Activated B cell treated with CpG ODN at 0.5 μM for 24 hours (primary cell): Measurements from ENCODE around the gene UBL7. TPM values are rescaled to one million over a fixed set of nuclear protein-coding genes. Genes with fewer than 3 reads are reported as not detected.

Experiments
- ATAC-seq: fragments of 200-7000 bp; cut with Tn5 transposase; one replicate; pipeline ENCODE4 v1.10.0; 2021; ENCODE audit warnings: low read depth, mild to moderate bottlenecking, moderate library complexity
- CTCF ChIA-PET: fragments of 350-600 bp; sonication (Branson Sonifier 250); formaldehyde crosslinking; loops from one replicate; lab custom pipeline; 2021; ENCODE audit warnings: antibody characterized with exemption; lab: Charles Lee
- POLR2A ChIA-PET: fragments of 350-600 bp; sonication (Branson Sonifier 250); formaldehyde crosslinking; loops from one replicate; lab custom pipeline; 2021; ENCODE audit warnings: antibody characterized with exemption; lab: Charles Lee
- DNase-seq: peaks from one replicate; pipeline ENCODE4 v3.0.0; 2022
- H3K27ac Mint-ChIP-seq: one replicate; pipeline ENCODE4 v1.8.0; 2020; ENCODE audit warnings: mixed read lengths
- H3K27me3 Mint-ChIP-seq: one replicate; pipeline ENCODE4 v1.8.0; 2021; ENCODE audit warnings: mixed read lengths
- H3K36me3 Mint-ChIP-seq: one replicate; pipeline ENCODE4 v1.8.0; 2021; ENCODE audit warnings: low read depth, mixed read lengths
- H3K4me1 Mint-ChIP-seq: one replicate; pipeline ENCODE4 v1.8.0; 2021; ENCODE audit warnings: mixed read lengths
- H3K4me3 Mint-ChIP-seq: one replicate; pipeline ENCODE4 v1.8.0; 2020; ENCODE audit warnings: mild to moderate bottlenecking, mixed read lengths
- H3K9me3 Mint-ChIP-seq: one replicate; pipeline ENCODE4 v1.8.0; 2020; ENCODE audit warnings: mixed read lengths
- intact Hi-C: fragments of 100-400 bp; cut with micrococcal nuclease; formaldehyde crosslinking; loops from one replicate; pipeline ENCODE4 v1.15.1; 2024
- total RNA-seq: library from RNA; stranded (reverse); gene quantifications from 2 replicates; pipeline ENCODE4 v1.2.3, GENCODE V29; 2022
- TF ChIP-seq, protein P1 (sequence below): fragments of 200-600 bp; IDR thresholded peaks from one replicate; pipeline ENCODE4 v1.8.0; 2022; ENCODE audit warnings: antibody characterized with exemption, mild to moderate bottlenecking

UBL7 gene
- total RNA-seq, 1 donor from 2014 or later: 48.8 TPM

GRCh38 chr15:74424901-74425528 lies 35.9 kb downstream of the UBL7 start:
- intact Hi-C loops: no loop called here
- POLR2A ChIA-PET: interaction anchor here (1.0 to 12.1 kb wide), 3 partner anchors 20 to 41 kb away, joined by 3 to 214 read pairs (median 164); no protein-coding TSS in a partner anchor
- CTCF ChIA-PET: interaction anchor here (1.0 kb wide), 1 partner anchor 21 kb away, joined by 4 read pairs; no protein-coding TSS in a partner anchor
- no peak for ATAC-seq
- peaks cover 80% of the 10 kb centered on the region for H3K36me3 Mint-ChIP-seq
- no peaks in the 10 kb centered on the region for H3K9me3 Mint-ChIP-seq
- H3K27ac Mint-ChIP-seq: peak overlapping the region; percentile 71
- TF ChIP-seq, protein P1, sequence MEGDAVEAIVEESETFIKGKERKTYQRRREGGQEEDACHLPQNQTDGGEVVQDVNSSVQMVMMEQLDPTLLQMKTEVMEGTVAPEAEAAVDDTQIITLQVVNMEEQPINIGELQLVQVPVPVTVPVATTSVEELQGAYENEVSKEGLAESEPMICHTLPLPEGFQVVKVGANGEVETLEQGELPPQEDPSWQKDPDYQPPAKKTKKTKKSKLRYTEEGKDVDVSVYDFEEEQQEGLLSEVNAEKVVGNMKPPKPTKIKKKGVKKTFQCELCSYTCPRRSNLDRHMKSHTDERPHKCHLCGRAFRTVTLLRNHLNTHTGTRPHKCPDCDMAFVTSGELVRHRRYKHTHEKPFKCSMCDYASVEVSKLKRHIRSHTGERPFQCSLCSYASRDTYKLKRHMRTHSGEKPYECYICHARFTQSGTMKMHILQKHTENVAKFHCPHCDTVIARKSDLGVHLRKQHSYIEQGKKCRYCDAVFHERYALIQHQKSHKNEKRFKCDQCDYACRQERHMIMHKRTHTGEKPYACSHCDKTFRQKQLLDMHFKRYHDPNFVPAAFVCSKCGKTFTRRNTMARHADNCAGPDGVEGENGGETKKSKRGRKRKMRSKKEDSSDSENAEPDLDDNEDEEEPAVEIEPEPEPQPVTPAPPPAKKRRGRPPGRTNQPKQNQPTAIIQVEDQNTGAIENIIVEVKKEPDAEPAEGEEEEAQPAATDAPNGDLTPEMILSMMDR: no peak
- H3K4me1 Mint-ChIP-seq: peaks cover 100% of the 10 kb centered on the region
- DNase-seq: no peak
- no peaks in the 10 kb centered on the region for H3K27me3 Mint-ChIP-seq
- peak overlapping the region; percentile 50 for H3K4me3 Mint-ChIP-seq

- ChIA-PET POLR2A (interaction anchor here (1.6 to 2.9 kb wide), 2 partner anchors 20 to 39 kb away, joined by 7 to 11 read pairs; no protein-coding TSS in a partner anchor), CTCF (no interaction called here)
- Mint-ChIP-seq H3K4me3 (peak overlapping the region; percentile 65), H3K9me3 (no peaks in the 10 kb centered on the region), H3K36me3 (peaks cover 80% of the 10 kb centered on the region), H3K27me3 (no peaks in the 10 kb centered on the region), H3K27ac (peak overlapping the region; percentile 70), H3K4me1 (peaks cover 97% of the 10 kb centered on the region)
- ATAC-seq: no peak
- TF ChIP-seq, protein P1: no peak
- DNase-seq: no peak
- intact Hi-C loops: no loop called here
Measured at GRCh38 chr15:74423431-74424257, 37.3 kb downstream of the UBL7 start.

DNA sequence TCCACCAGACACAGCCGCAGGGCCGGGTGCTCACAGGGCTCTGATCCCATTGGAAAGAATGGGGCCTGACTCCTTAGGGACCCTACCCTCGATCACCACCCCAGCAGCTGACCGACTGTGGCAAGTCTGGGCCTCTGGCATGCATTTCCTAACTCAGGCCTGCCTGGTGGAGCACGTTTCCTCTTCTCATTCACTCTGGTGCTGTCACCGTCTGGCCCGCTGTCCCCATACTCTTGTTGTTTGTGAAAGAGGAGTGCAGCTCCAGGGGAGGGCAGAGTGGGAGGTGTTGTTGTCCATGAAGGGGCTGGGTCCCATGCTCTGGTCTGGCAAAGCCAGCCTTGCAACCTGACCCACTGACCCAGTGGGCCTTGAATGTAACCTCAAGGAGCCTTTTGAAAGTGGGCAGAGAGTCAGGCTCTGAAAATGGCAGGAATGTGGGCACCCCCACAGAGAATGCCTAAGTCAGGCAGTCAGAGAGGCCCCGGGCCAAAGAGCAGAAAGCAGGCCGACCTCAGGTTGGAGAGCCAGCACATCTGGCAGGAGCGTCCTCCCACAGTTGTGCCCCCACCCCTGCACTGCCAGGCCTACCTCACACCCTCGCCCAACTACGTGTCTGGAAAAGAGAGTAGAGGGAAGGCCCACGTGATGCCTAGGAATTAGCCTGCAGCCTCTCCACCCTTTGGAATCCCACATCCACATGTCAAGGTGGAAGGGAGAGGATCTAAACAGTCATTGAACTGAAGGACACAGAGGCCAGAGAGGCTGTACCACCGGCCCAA lies 38.1 kb downstream of the UBL7 start:
- H3K27me3 Mint-ChIP-seq: no peaks in the 10 kb centered on the region
- peak overlapping the region; percentile 64 for H3K27ac Mint-ChIP-seq
- H3K9me3 Mint-ChIP-seq: no peaks in the 10 kb centered on the region
- peak overlapping the region; percentile 59 for H3K4me3 Mint-ChIP-seq
- DNase-seq (no peak), ATAC-seq (peak; percentile 32)
- H3K36me3 Mint-ChIP-seq: peaks cover 80% of the 10 kb centered on the region
- H3K4me1 Mint-ChIP-seq: peaks cover 95% of the 10 kb centered on the region
- ChIA-PET POLR2A (interaction anchor here (1.2 to 2.9 kb wide), 4 partner anchors 10 to 38 kb away, joined by 3 to 11 read pairs (median 5); no protein-coding TSS in a partner anchor), CTCF (no interaction called here)
- intact Hi-C loops: loop anchor here (1.0 kb wide), 1 partner anchor 8 kb away; no protein-coding TSS in a partner anchor
- TF ChIP-seq, protein P1: no peak

GRCh38 chr15:74422265-74422651 lies 38.7 kb downstream of the UBL7 start:
- Mint-ChIP-seq H3K9me3 (no peaks in the 10 kb centered on the region), H3K36me3 (peaks cover 81% of the 10 kb centered on the region), H3K27me3 (no peaks in the 10 kb centered on the region), H3K27ac (peak overlapping the region; percentile 64), H3K4me3 (peak overlapping the region; percentile 59), H3K4me1 (peaks cover 95% of the 10 kb centered on the region)
- intact Hi-C loops: loop anchor here (1.0 kb wide), 1 partner anchor 9 kb away; no protein-coding TSS in a partner anchor
- no peak for ATAC-seq
- CTCF ChIA-PET: interaction anchor here (0.8 kb wide), 1 partner anchor 25 kb away, joined by 3 read pairs; no protein-coding TSS in a partner anchor
- POLR2A ChIA-PET: interaction anchor here (1.2 to 2.9 kb wide), 3 partner anchors 10 to 26 kb away, joined by 3 to 11 read pairs (median 3); no protein-coding TSS in a partner anchor
- DNase-seq: no peak
- TF ChIP-seq, protein P1: no peak
